RWPE1 (cell line): Measurements from ENCODE around the gene TBC1D22A.

Source experiments
- CTCF ChIA-PET: fragments of 350-600 bp; sonication (Branson Sonifier 250); formaldehyde crosslinking; extraction: SDS; loops from one replicate; lab custom pipeline; 2021; lab: Yijun Ruan, JAX
- POLR2A ChIA-PET: fragments of 400-600 bp; formaldehyde crosslinking; extraction: SDS; loops from one replicate; lab custom pipeline; 2020; ENCODE audit warnings: antibody characterized with exemption; ENCODE audit not compliant: low non-redundant PET; lab: Yijun Ruan, JAX
- DNase-seq: peaks from one replicate; pipeline ENCODE4 v3.0.0; 2012; ENCODE audit warnings: low spot score
- H3K27ac ChIP-seq: fragments of 450-650 bp; 2 replicates; pipeline ENCODE4 v1.5.1; 2017
- CTCF ChIP-seq: fragments of 450-650 bp; conservative IDR thresholded peaks from 2 replicates; pipeline ENCODE4 v1.5.1; 2017; ENCODE audit warnings: low read depth, mild to moderate bottlenecking

TBC1D22A gene

GRCh38 chr22:47018010-47018910 lies 255.8 kb downstream of the TBC1D22A start:
- no peak for TF ChIP-seq CTCF
- no peak for DNase-seq
- H3K27ac ChIP-seq: no peak overlapping the region
- CTCF ChIA-PET: no interaction called here
- POLR2A ChIA-PET: no interaction called here

- CTCF ChIA-PET: no interaction called here
Observed at GRCh38 chr22:47019012-47019790, 256.8 kb downstream of the TBC1D22A start.

GRCh38 chr22:47020166-47020565 lies 257.7 kb downstream of the TBC1D22A start:
- no peak for TF ChIP-seq CTCF
- ChIA-PET CTCF (no interaction called here), POLR2A (no interaction called here)
- DNase-seq: no peak
- no peak overlapping the region; the same call in 1 of the 2 replicates for H3K27ac ChIP-seq

More at GRCh38 chr22:47019012-47019790, 256.8 kb downstream of the TBC1D22A start:
- no peak for DNase-seq
- TF ChIP-seq CTCF: no peak
- no peak overlapping the region for H3K27ac ChIP-seq
- POLR2A ChIA-PET: no interaction called here

GRCh38 chr22:47021371-47022074 lies 259.1 kb downstream of the TBC1D22A start:
- ChIA-PET POLR2A (no interaction called here), CTCF (no interaction called here)
- no peak for TF ChIP-seq CTCF

GRCh38 chr22:47022075-47022473 lies 259.6 kb downstream of the TBC1D22A start:
- no peak overlapping the region for H3K27ac ChIP-seq
- TF ChIP-seq CTCF: no peak
- ChIA-PET POLR2A (no interaction called here), CTCF (no interaction called here)
- no peak for DNase-seq

More at GRCh38 chr22:47021371-47022074, 259.1 kb downstream of the TBC1D22A start:
- H3K27ac ChIP-seq: no peak overlapping the region
- DNase-seq: no peak

- no peak overlapping the region for H3K27ac ChIP-seq
- no peak for DNase-seq
- TF ChIP-seq CTCF: no peak
- ChIA-PET POLR2A (no interaction called here), CTCF (no interaction called here)
Observed at GRCh38 chr22:47022475-47022874, 260.0 kb downstream of the TBC1D22A start.
